CD4-positive, alpha-beta T cell treated with Interleukin-4 for 4 hours (primary cell): ENCODE measurements around the gene VSTM2B.
"Not testable (repeated sequence)": the region's sequence is repeated elsewhere in the genome, so short reads cannot be mapped to it uniquely, and the experiment has no call there.

Experiments used
- DNase-seq: peaks from one replicate; pipeline ENCODE4 v3.0.0-alpha.2; 2020

VSTM2B gene

DNA sequence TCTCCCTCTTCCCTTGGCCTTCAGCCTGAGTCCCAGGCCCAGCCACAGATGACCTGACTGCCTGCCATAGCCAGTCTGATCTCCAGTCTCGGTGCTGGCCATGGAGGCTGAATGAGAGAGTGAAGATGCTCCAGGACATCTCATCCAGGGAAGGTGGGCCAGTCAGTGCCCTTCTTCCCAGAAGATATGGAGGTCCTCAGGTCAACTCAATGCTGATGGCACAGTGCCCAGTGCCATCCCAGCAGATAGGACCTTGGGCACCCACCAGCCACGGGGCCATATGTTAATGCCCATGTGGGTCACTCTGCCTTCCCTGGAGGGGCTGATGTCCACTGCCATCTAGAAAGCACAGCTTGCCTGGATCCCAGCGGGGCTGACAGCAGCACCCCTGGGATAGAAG is 7.2 kb downstream of the VSTM2B start:
- no peak for DNase-seq

DNA sequence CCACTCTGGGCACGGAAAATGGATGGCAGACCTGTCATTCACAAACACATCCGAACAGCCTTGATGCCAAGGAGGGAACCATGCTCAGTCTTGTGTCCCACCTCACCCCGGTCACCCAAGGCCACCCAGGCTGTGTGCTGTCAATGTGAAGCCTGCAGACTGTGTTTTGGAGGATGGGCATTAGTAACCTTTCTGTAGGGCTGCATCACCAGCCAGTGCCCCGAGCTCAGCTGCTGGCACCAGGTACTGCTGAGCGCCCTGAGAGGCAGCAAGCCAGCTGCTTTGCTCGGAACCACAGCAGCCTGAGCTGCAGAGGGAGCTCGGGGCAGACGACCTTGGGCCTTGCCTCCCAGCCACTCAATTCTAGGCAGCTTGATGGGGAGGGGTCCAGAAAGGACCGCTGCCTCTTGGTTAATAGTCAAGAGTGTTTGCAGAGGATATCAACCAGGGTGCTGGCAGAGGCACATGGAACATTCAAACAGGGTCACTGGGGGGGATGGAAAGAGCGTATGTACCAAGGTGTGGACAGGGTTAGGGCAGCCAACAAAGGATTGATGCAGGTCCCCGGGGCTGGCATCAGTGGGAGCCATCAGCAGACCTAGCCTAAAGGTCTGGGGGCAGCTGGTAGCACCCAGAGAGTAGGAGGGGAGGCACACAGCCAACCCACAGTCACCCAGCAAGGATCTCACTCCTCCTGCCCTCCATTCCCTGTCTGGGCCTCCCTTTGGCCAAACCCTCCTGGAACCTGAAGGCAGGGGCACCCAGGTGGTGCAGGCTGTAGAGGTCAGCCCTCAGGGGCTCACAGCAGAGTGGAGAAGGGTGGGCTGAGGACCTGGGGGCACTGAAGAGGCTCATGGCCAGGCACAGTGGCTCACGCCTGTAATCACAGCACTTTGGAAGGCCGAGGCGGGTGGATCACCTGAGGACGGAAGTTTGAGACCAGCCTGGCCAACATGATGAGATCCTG is 8.1 kb downstream of the VSTM2B start:
- DNase-seq = no peak

DNA sequence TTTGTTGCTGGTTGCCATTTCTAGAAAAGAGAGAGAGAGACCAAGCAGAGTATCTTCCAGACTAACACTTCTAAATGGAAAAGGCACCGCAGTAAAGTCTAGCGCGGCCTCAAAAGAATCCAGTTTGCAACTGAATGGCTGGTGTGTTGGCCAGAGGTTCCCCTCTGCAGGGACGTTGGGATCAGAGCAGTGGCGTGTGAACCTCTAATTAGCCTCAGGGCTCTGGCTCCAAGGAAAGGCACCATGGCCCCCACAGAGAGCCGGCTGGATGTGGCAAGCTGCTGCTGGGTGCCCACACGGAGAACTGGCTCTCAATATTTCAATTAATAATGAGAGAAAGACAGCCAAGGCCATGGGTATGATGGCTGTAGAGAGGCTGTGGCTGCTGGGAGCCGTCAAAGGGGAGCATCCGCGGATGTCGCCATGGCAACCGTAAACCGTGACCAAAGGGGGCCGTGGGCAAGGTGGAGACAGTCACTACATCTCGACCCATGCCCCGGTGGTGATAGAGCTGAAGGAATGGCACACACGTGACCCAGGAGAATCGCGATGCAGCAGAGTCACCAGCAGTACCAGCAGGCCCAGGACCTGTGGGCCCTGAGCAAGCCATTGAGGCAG is 9.5 kb downstream of the VSTM2B start:
- no peak for DNase-seq

DNA sequence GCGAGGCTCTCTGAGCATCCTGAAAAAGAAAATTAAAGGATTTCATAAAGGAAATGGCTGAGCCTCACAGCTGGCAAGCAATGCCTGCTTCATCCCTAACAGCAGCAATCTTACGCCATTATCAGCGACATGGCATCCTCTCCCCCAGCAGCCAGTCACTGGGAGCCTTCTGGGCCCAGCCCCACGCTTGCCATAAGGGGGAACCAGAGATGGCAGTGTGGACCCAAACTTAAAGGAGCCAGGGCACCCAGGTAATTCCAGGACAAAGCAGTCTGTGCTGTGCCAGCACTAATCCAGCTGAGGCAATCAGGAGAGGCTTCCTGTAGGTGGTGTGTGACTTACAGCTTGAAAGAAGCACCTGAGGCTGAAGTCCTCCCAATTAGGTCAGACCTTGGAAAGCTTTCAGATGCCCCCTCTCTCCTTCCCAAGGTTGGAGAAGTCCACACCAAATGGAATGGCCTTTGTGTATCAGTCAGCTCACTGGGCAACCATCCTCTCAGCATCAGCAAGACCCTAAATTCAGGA is 10.3 kb downstream of the VSTM2B start:
- DNase-seq = no peak

DNA sequence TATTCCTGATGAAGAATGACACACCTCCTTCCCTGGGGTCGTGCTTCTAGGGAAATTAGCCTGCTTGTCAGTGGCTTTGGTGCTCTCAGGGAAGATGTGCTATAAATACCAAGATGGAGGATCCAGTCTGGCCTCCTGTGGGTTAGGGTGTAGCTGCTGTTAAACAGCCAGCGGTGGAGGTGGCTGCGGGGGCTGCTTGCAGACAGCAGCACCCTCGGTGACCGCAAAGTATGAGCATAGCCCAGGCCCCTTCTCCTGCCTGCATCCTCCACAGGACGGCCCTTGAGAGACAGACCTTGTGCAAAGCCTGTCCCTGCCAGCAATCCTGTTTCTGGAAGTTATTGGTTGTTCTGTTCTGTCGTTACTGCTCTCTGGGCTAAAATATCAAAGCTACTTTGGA is 11.4 kb downstream of the VSTM2B start:
- no peak for DNase-seq

DNA sequence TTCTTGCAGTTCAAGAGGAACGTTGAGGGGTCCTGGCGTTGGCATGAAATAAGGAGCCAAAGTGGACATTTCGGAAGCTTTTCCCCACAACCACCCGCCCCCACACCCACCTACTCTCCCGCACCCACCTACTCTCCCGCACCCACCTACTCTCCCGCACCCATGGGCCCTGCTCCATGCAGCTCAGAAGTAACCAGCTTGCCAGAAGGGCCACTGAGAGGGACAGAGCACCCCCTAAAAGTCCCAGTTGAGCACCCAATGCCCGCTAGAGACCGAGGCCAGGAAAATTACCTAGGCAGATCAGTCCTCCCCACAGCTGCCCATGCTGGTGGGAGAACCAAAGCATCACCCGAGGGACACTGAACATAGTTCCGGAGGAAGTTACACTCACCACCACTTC is 11.8 kb downstream of the VSTM2B start:
- no peak for DNase-seq

DNA sequence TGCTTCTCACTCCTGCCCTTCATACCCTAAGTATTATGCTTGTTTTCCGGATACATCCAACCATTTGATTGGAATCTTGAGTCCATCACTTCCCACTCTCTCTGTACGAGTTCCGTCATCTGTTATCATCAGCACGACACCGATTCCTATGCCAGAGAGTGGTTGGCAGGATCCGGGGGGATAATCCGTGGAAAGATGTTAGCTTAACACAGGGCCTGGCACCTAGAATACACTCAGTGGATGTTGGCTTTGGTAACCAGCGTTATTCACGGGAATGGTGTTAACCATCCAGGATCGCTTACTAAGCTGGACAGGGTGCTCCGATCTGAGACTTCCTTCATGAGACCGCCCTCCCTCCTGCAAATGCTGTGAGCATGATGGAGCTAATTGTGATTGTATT is 12.4 kb downstream of the VSTM2B start:
- no peak for DNase-seq

DNA sequence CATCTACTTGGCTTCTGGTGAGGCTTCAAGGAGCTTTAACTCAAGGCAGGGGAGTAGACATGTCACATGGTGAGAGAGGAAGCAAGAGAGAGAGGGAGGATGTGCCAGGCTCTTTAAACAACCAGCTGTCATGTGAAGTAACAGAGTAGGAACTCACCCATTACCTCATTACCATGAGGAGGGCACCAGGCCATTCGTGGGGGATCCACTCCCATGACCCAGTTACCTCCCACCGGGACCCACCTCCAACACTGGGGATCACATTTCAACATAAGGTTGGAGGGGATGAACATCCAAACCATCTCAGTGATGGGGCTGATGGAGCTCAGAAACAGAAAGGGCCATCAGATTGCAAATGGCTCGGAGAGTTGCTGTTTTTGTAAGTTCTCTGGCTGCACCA is 12.9 kb downstream of the VSTM2B start:
- no peak for DNase-seq

DNA sequence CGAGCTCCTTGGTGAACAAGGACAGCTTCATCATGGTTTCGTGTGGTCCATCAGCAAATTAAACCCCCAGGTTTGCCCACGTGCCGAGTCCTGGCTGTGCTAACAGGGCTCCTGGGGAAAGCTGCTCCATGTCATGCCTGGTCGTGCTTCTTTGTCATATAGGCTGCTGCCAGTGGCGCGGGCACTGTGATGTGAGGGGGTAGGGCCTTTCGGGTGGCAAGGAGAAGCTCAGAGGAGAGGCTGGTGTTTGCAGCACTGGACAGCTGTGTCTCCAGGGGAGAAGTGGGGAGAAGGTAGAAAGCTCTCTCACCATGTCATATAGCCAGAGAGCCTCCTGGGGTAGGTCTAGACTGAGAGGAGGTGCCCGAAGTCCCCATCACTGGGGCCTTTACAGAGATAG is 13.3 kb downstream of the VSTM2B start:
- DNase-seq = no peak

DNA sequence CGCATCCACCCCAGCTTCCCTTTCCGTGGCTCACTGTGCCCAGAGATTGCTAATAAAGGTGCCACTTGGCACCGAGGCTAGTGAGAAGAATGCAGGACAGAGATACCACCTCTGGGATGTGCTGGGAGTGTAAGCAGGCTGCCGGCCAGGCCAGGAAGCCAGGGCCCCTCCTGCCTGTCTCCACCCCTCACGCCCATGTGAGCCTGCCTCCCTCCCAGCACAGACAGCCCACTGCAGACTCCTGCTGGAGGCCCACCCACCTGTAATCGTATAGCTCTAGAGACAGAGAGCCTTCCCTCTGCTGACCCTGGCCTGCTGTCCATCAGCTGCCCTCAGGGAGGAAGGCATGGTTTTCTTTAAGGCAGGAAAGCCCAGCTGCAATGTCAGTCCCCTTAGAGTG is 13.9 kb downstream of the VSTM2B start:
- DNase-seq = no peak

DNA sequence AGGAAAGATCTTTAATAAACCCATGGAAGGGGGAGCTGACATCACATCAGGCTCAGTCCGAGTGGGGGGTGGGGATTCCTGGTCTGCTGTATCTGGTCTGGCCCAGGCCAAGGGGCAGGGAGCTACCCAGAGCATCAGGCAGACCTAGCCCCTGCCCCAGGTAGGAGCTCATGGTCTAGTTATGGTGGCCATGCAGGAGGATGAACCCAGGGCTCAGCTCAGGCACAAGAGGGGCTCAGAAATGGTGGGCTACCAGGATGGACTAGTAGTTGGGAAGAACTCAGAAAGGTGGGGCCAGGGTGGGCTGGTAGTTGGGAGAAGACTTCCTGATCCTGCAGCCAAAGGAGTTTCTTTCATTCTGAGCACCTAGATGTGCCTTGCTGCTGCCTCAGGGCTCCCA is 14.3 kb downstream of the VSTM2B start:
- DNase-seq = no peak

DNA sequence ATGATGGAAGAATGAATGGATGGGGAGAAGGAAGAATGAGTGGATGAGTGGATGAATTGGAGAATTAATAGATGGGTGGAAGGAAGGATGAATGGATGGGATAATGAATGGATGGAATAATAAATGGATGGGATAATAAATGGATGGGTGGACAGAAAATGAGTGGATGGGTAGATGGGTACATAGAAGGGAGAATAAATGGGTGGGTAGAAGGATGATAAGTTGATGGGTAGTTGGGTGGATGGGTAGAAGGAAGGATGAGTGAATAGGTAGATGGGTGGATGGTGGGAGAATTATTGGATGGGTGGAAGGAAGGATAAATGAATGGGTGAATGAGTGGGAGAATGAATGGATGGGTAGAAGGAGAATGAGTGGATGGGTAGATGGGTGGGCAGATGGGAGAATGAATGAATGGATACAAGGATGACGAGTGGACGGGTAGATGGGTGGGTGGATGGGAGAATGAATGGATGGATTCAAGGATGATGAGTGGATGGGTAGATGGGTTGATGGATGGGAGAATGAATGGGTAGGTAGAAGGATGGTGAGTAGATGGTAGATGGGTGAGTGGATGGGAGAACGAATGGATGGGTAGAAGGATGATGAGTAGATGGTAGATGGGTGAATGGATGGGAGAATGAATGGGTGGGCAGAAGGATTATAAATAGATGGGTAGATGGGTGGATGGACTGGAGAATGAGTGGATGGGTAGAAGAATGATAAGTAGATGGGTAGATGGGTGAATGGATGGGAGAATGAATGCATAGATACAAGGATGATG is 15.9 kb downstream of the VSTM2B start:
- no peak for DNase-seq

DNA sequence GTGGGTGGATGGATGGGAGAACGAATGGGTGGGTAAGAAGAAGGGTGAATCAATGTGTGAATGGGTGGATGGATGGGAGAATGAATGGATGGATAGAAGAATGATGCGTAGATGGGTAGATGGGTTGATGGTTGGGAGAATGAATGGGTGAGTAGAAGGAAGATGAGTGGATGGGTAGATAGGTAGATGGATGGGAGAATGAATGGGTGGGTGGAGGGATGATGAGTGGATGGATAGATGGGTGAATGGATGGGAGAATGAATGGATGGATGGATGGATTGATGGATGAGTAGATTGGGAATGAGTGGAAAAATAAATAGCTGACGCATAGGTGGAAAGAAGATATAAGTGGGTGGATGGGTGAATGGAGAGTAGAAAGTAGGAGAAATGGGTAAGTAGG is 16.5 kb downstream of the VSTM2B start:
- DNase-seq = no peak

DNA sequence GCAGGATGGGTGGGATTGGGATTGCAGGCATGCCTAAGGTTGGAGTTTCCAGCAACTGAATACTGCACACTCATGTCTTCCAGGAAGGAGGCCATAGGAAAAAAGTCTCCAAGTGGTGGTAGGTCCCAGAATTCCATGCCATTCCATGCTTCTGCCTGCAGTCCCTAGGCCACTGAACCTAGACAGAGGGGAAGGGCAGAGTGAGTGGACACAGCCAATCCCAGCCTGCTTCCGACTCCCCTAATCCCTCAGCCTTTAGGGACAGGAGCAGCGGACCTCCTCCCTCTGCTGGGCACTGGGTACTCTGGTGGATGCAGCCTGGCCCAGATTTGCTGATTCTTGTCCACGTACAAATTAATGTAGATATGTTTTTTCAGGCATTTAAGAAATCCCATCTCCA is 17.0 kb downstream of the VSTM2B start:
- no peak for DNase-seq

DNA sequence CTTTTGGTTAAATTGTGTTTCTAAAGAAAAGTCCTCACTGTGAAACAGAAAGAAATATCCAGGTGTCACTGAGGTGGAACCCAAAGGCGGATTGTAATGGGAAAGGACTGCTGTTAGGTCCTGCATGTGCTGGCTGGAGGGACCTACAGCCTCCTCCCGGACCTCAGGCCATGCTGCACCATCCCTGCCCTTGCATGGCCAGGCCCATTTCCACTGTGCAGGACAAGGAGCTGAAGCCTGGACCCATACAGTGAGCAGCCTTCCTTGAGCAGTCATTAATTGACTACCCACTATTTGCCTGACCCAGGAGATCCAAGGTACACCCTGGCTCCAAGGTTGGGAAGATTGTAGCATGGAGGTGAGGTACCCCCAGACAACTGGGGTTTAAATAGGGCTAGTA is 17.6 kb downstream of the VSTM2B start:
- no peak for DNase-seq

DNA sequence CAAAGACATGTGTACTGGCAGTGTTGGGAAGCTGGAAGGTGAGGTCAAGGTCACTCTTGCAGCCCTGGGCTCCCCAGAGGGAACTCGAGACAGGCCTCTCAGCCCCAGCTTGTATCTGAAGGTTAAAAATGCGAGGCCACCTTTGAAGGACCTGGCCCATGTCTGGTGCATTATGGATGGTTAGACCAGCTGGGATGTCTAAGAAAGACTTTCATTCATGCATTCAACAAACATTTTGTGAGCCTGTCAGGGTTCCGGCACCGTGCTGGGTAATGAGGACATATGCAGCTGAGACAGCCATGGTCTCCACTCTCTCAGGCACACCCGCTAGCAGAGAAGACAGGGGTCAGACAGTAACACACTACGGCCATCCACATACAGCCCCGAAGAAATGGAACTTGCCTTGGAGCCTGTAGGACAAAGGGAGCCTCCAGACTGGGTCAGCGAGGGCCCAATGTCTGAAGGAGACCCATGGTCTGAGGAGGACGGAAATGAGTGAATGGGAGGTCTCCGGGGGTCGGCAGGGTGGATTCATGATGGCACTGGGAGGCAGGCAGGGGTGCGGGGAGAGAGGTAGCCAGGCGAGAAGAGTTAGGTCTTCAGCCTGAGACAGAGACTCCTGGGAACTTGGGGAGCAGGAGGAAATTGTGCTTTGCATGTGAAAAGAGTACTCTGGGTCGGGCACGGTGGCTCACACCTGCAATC is 19.0 kb downstream of the VSTM2B start:
- DNase-seq = no peak

DNA sequence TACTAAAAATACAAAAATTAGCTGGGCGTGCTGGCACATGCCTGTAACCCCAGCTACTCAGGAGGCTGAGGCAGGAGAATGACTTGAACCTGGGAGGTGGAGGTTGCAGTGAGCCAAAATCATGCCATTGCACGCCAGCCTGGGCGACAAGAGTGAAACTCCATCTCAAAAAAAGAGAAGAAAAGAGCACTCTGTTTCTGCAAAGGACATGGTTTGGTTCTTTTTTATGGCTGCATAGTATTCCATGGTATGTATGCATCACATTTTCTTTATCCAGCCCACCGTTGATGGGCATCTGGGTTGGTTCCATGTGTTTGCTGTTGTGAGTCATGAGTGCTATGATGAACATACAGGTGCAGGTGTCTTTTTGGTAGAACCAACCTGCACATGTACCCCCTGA is 19.7 kb downstream of the VSTM2B start:
- DNase-seq = not testable (repeated sequence)

DNA sequence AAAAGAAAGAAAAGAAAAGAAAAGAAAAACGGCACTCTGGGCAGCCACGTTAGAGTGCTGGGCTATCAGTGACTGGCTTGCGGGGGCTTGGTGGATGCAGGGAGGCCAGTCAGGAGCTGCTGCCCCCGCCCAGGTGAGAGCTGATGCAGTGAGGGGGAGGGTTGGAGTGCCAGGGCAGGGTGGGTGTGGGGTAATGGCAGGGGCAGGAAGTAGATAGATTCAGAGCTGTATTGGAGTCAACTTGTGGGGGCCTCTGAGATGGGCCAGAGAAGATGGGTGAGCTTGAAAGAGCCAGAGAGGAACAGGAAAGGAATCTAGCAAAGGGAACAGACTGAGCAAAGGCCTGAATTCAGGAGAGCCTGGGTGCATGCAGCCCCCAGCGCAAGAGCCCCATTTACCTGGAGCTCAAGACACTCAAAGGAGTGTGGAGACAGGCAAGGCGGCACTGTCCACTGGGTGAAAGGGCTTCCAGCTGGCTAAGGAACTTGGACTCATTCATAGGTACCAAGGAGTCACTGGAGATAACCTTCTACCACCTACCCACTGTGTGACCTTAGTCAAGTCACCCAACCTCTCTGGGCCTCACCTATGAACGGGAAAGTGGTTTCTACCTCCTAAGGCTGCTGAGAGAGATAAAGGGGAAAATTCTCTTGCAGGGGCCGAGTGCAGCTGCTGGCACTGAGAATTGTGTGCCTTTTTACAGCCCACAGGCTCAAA is 20.2 kb downstream of the VSTM2B start:
- no peak for DNase-seq

DNA sequence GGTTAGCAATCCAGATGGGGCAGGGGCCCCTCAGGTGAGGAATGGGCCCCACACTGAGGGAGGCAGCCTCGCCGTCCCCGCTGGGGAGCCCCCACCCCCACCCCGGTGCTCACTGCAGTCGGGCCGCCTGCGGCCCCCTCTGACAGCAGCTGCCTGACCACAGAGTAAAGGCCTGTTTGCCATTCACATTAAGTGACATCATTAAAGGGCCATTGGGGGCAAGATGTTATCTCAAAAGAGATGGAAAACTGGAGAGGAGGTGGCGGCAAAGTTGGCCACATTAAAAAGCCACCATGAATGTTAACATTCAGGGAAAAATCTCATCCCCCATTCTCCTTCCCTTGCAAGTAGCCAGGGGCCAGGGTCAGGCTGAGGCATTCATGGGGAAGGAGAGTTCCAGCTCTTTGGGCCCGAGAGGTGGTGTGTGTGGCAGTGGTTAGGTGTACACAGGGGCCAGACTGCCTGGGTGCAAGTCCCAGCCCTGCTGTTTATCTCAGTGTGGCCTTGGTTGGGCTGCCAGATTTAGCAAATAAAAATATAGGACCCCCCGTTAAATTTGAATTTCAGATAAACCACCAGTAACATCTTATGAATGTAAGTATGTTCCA is 20.9 kb downstream of the VSTM2B start:
- DNase-seq = no peak

DNA sequence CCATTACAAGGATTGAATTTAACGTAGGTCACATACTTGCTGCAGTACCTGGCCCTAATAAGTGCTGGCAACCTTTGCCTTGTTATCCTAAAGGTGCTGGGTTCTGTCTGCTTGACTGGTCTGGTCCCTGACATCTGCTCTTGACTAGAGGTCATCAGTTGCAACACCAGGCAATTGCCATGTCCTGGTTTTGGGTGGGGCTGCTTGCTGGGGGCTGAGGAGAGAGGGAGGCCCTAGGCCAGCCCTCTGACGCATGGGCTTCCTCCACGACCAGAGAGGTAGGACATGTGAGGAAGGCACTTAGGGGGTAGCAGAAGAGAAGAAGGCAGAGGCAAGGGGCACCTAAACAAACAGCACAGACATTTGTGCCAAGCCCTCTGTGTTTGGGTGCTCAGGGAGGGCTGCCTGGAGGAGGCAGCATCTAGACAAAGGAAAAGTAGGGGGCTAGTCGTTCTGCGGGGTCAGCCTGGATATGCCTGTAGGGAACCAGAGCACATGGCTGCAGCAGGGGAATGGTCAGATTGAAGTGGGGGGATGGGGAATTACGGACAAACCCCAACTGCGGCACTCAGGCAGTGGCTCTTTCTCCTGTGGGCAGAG is 21.7 kb downstream of the VSTM2B start:
- DNase-seq = no peak

DNA sequence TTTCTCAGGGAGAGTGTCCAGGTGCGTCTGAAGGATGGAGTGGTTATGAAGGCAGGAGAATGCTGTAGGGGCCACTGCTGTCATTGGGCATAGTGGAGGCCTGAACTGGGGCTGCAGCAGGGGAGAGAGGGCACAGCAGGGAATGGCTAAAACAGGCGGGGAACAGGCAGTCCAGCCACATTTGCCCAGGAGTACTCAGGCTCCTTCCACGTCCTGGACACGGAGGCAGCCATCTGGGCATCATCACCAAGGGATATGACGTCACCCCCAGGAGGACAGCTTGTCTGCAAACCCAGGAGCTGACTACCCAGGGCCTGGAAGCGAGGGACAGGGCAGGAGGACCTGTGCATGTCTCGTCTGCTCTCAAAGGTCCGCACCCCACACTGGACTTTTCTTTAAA is 22.2 kb downstream of the VSTM2B start:
- DNase-seq = no peak
